ENCODE data around the gene ENPP6. TPM values are rescaled to one million over a fixed set of nuclear protein-coding genes. Genes with fewer than 3 reads are reported as not detected.

ENPP6 gene
- total and polyA plus RNA-seq, 2 donors (not counting 1 experiment from before 2014, with no cell fraction given), result 0.01 TPM; not detected in 1

DNA sequence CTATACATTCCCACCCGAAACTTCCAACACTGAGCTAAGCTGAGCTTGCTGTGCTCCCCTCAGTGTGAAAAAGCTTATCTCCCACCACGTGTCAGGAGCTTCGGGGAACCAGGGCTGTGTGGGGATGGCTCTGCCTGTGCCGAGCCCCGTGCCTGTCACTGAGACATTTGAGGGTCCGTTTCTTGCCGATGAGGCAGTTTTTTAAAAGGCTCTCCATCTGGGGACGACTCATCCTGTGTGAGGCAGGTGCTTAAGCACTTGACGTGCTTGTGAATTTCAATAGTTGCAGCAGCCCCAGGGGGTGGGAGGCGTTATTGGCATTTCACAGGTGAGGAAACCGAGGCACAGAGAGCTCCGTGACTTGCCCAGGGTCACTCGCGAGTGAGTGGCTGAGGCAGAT, 160.8 kb downstream of the ENPP6 start:
- H3K4me1 ChIP-seq (ENCODE audit: control insufficient read depth in 2 of 2, insufficient read depth in 2 of 2, low read length in 2 of 2), result no peaks in the 10 kb centered on the region
- POLR2A ChIA-PET, result no interaction called here
- no peaks in the 10 kb centered on the region for H4K20me1 ChIP-seq (ENCODE audit: control insufficient read depth, insufficient read depth, low read length, poor library complexity, severe bottlenecking)
- Mint-ChIP-seq H3K27me3 (peaks cover 9% of the 10 kb centered on the region), H3K9me3 (ENCODE audit: insufficient read depth) (no peaks in the 10 kb centered on the region), H3K27ac (no peak overlapping the region), H3K4me1 (no peaks in the 10 kb centered on the region), H3K4me3 (no peak overlapping the region)
- WGBS (ENCODE audit: insufficient coverage), result 91% methylated on average over 13 of the region's 14 CpGs
- no peak for ATAC-seq (ENCODE audit: low read depth)
- no peaks in the 10 kb centered on the region for H3K27me3 ChIP-seq (replicated peaks in 1 of 4; ENCODE audit: control extremely low read depth in 1 of 4, control insufficient read depth in 3 of 4, insufficient read depth in 4 of 4, low read length in 3 of 4)
- TF ChIP-seq EZH2 (IDR thresholded peaks at IDR 0.05; ENCODE audit: borderline replicate concordance, insufficient read depth, low read depth, low read length, poor library complexity, severe bottlenecking) (no peak), CTCF (IDR thresholded peaks at IDR 0.05) (no peak)
- H3K79me2 ChIP-seq (ENCODE audit: control insufficient read depth, insufficient read depth, low read length), result no peaks in the 10 kb centered on the region
- H3K9me3 ChIP-seq (ENCODE audit: control extremely low read depth in 1 of 3, control insufficient read depth in 2 of 3, insufficient read depth in 1 of 3, low read length in 2 of 3), result peaks cover 0 to 11% (median 0%) of the 10 kb centered on the region in 3 donors
- intact Hi-C loops (cut with micrococcal nuclease), result no loop called here
- H2AFZ ChIP-seq (ENCODE audit: insufficient read depth, low read depth, low read length, poor library complexity, severe bottlenecking), result no peak overlapping the region
- no peaks in the 10 kb centered on the region for H3K36me3 ChIP-seq (replicated peaks in 1 of 2; ENCODE audit: control extremely low read depth in 1 of 2, control insufficient read depth in 1 of 2, extremely low read depth in 1 of 2, insufficient read depth in 2 of 2, low read length in 1 of 2)
- no peak overlapping the region for H3K4me3 ChIP-seq (ENCODE audit: control extremely low read depth in 1 of 5, extremely low read depth in 1 of 5, insufficient read depth in 1 of 5, low read depth in 2 of 5, low read length in 4 of 5)
- H3K9ac ChIP-seq (ENCODE audit: low read length), result no peak overlapping the region
- H3K27ac ChIP-seq (ENCODE audit: low read length in 2 of 2), result no peak overlapping the region
- no peak for DNase-seq
- CTCF ChIA-PET, result no interaction called here
- no peak overlapping the region for H3K4me2 ChIP-seq (replicated peaks; ENCODE audit: low read depth, low read length, poor library complexity, severe bottlenecking)

GRCh38 chr4:184053434-184053833, 164.2 kb downstream of the ENPP6 start:
- WGBS (ENCODE audit: insufficient coverage), result 100% methylated on average over 2 of the region's 5 CpGs
- no peaks in the 10 kb centered on the region for H3K36me3 ChIP-seq (replicated peaks in 1 of 2; ENCODE audit: control extremely low read depth in 1 of 2, control insufficient read depth in 1 of 2, extremely low read depth in 1 of 2, insufficient read depth in 2 of 2, low read length in 1 of 2)
- H3K79me2 ChIP-seq (ENCODE audit: control insufficient read depth, insufficient read depth, low read length), result no peaks in the 10 kb centered on the region
- POLR2A ChIA-PET, result no interaction called here
- H4K20me1 ChIP-seq (ENCODE audit: control insufficient read depth, insufficient read depth, low read length, poor library complexity, severe bottlenecking), result no peaks in the 10 kb centered on the region
- no peak overlapping the region for H2AFZ ChIP-seq (ENCODE audit: insufficient read depth, low read depth, low read length, poor library complexity, severe bottlenecking)
- no peak overlapping the region for H3K9ac ChIP-seq (ENCODE audit: low read length)
- H3K4me2 ChIP-seq (replicated peaks; ENCODE audit: low read depth, low read length, poor library complexity, severe bottlenecking), result no peak overlapping the region
- ATAC-seq (ENCODE audit: low read depth), result no peak
- H3K4me1 ChIP-seq (ENCODE audit: control insufficient read depth in 2 of 2, insufficient read depth in 2 of 2, low read length in 2 of 2), result no peaks in the 10 kb centered on the region
- Mint-ChIP-seq H3K4me1 (no peaks in the 10 kb centered on the region), H3K27me3 (peaks cover 17% of the 10 kb centered on the region), H3K4me3 (no peak overlapping the region), H3K9me3 (ENCODE audit: insufficient read depth) (peaks cover 2% of the 10 kb centered on the region), H3K27ac (no peak overlapping the region)
- TF ChIP-seq EZH2 (IDR thresholded peaks at IDR 0.05; ENCODE audit: borderline replicate concordance, insufficient read depth, low read depth, low read length, poor library complexity, severe bottlenecking) (no peak), CTCF (IDR thresholded peaks at IDR 0.05) (no peak)
- DNase-seq, result no peak
- CTCF ChIA-PET, result no interaction called here
- intact Hi-C loops (cut with micrococcal nuclease), result no loop called here
- peaks cover 0 to 16% (median 0%) of the 10 kb centered on the region in 3 donors for H3K9me3 ChIP-seq (ENCODE audit: control extremely low read depth in 1 of 3, control insufficient read depth in 2 of 3, insufficient read depth in 1 of 3, low read length in 2 of 3)
- no peak overlapping the region for H3K4me3 ChIP-seq (ENCODE audit: control extremely low read depth in 1 of 5, extremely low read depth in 1 of 5, insufficient read depth in 1 of 5, low read depth in 2 of 5, low read length in 4 of 5)
- no peak overlapping the region for H3K27ac ChIP-seq (ENCODE audit: low read length in 2 of 2)
- no peaks in the 10 kb centered on the region for H3K27me3 ChIP-seq (replicated peaks in 1 of 4; ENCODE audit: control extremely low read depth in 1 of 4, control insufficient read depth in 3 of 4, insufficient read depth in 4 of 4, low read length in 3 of 4)
